RWPE2 (cell line): ENCODE results near the gene TEKT3.

ENCODE experiments used
- ATAC-seq: fragments of 200-7000 bp; cut with Tn5 transposase; 3 replicates; pipeline ENCODE4 v1.9.1; 2021; ENCODE audit warnings: low read depth
- DNase-seq: peaks from one replicate; pipeline ENCODE4 v3.0.0-alpha.2; 2020; ENCODE audit warnings: low spot score
- H3K27ac ChIP-seq: fragments of 450-650 bp; 2 replicates; pipeline ENCODE4 v1.5.1; 2017; ENCODE audit warnings: mild to moderate bottlenecking; ENCODE audit not compliant: poor library complexity, severe bottlenecking
- H3K27me3 ChIP-seq: fragments of 250-450 bp; sonication (Bioruptor Pico); 2 replicates; pipeline ENCODE4 v1.5.1; 2021; ENCODE audit warnings: mild to moderate bottlenecking, moderate library complexity; ENCODE audit not compliant: insufficient read depth, poor library complexity, severe bottlenecking
- H3K36me3 ChIP-seq: fragments of 250-450 bp; sonication (Bioruptor Pico); 2 replicates; pipeline ENCODE4 v1.5.1; 2020; ENCODE audit warnings: low read depth, mild to moderate bottlenecking, moderate library complexity
- H3K4me1 ChIP-seq: fragments of 250-450 bp; sonication (Bioruptor Pico); 2 replicates; pipeline ENCODE4 v1.5.1; 2021; ENCODE audit warnings: mild to moderate bottlenecking, moderate library complexity; ENCODE audit not compliant: insufficient read depth, poor library complexity, severe bottlenecking
- H3K4me3 ChIP-seq: fragments of 250-450 bp; sonication (Bioruptor Pico); 2 replicates; pipeline ENCODE4 v1.5.1; 2021; ENCODE audit warnings: mild to moderate bottlenecking, moderate library complexity; ENCODE audit not compliant: severe bottlenecking
- H3K9me3 ChIP-seq: fragments of 250-450 bp; sonication (Bioruptor Pico); 2 replicates; pipeline ENCODE4 v1.5.1; 2021; ENCODE audit warnings: mild to moderate bottlenecking, moderate library complexity; ENCODE audit not compliant: severe bottlenecking
- TF ChIP-seq, protein P1 (sequence below): fragments of 450-650 bp; IDR thresholded peaks from one replicate; pipeline ENCODE4 v1.5.1; 2017; ENCODE audit warnings: mild to moderate bottlenecking, moderate library complexity; ENCODE audit not compliant: poor library complexity, severe bottlenecking

The TEKT3 gene

DNA sequence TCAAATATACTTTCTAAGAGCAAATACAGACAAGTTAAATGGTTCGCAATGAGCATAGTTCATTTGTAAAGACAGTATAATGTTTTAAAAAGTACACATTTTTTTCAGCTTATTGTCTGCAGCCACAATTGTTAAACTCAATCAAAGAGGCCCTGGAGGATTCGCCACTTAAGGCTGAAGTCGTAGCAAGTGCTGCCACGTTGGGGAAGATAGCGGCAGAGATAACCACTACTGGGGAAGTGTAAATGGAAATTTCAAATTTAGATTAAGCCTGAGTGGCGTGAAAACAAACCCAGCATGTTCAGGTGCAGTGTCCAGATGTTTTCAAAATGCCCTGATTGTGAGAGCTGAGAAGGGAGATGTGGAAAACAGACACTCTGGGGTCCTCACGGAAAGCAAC, 84.7 kb downstream of the TEKT3 start:
- Histone ChIP-seq H3K27ac (no peak overlapping the region), H3K4me3 (no peak overlapping the region), H3K9me3 (no peaks in the 10 kb centered on the region), H3K4me1 (no peaks in the 10 kb centered on the region), H3K27me3 (peaks cover 8% of the 10 kb centered on the region), H3K36me3 (no peaks in the 10 kb centered on the region)
- no peak for DNase-seq
- ATAC-seq, result no peak
- TF ChIP-seq, protein P1, sequence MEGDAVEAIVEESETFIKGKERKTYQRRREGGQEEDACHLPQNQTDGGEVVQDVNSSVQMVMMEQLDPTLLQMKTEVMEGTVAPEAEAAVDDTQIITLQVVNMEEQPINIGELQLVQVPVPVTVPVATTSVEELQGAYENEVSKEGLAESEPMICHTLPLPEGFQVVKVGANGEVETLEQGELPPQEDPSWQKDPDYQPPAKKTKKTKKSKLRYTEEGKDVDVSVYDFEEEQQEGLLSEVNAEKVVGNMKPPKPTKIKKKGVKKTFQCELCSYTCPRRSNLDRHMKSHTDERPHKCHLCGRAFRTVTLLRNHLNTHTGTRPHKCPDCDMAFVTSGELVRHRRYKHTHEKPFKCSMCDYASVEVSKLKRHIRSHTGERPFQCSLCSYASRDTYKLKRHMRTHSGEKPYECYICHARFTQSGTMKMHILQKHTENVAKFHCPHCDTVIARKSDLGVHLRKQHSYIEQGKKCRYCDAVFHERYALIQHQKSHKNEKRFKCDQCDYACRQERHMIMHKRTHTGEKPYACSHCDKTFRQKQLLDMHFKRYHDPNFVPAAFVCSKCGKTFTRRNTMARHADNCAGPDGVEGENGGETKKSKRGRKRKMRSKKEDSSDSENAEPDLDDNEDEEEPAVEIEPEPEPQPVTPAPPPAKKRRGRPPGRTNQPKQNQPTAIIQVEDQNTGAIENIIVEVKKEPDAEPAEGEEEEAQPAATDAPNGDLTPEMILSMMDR, result no peak

DNA sequence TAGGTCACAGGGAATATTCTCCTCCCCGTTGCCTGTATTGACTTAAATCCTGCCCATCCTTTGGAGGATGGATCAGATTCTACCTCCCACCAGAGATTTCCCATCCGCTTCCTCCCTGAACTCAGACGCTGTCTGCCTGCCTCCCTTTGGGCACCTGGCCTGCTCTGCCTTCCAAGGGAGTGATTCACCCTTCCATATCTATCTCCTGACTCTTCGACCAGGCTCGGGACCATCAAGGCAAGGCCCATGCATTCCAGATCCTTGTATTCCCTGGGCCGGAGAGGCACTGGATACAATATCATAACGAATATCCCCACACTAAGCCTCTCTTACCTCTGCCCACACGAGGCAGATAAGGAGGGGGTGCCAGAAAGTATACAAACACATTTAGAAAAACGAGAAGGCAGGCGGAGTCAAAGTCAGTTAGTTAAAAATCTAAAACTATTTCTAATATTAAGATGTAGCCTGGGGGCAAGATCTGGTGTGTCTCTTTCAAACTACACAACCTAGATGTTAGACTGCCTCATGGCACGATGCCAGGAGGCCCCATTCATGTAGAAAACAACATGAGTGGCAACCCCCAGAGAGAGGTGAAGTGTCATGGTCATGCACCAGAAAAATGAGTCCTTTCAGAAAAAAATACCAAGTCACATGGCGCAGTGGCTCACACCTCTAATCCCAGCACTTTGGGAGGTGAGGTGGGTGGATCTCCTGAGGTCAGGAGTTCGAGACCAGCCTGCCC, 85.5 kb downstream of the TEKT3 start:
- ATAC-seq, result no peak; the same call in 2 of the 3 replicates
- H3K27ac ChIP-seq, result no peak overlapping the region
- H3K27me3 ChIP-seq, result peaks cover under 1% of the 10 kb centered on the region
- no peaks in the 10 kb centered on the region for H3K36me3 ChIP-seq
- H3K9me3 ChIP-seq, result no peaks in the 10 kb centered on the region
- no peaks in the 10 kb centered on the region for H3K4me1 ChIP-seq
- no peak for DNase-seq
- TF ChIP-seq, protein P1, result no peak
- no peak overlapping the region for H3K4me3 ChIP-seq
